HL-60 (cell line): ENCODE data around the gene USP13.

Experiments used
- DNase-seq, 2 experiments: peaks; one replicate each; pipeline ENCODE4 v3.0.0-alpha.2; 2010 to 2020; ENCODE audit warnings: low read depth in 1 of 2, low spot score in 1 of 2
- H3K27ac ChIP-seq: fragments of 250-450 bp; sonication (Bioruptor Pico); replicated peaks from 2 replicates; pipeline ENCODE4 v1.5.1; 2020; ENCODE audit warnings: mild to moderate bottlenecking, moderate library complexity
- H3K27me3 ChIP-seq: fragments of 250-450 bp; sonication (Bioruptor Pico); 2 replicates; pipeline ENCODE4 v1.5.1; 2021; ENCODE audit warnings: mild to moderate bottlenecking, moderate library complexity; ENCODE audit not compliant: insufficient read depth, poor library complexity, severe bottlenecking
- H3K4me3 ChIP-seq: replicated peaks from 2 replicates; pipeline ENCODE4 v1.5.1; 2011; ENCODE audit warnings: mild to moderate bottlenecking, control low read depth, low read length; ENCODE audit not compliant: insufficient read depth
- CTCF ChIP-seq: IDR thresholded peaks from one replicate; pipeline ENCODE4 v1.5.1; 2011; ENCODE audit warnings: low read length, control low read depth, inconsistent platforms; ENCODE audit not compliant: insufficient read depth
- GABPA ChIP-seq: IDR thresholded peaks from 2 replicates; pipeline ENCODE4 v1.6.1; 2012; ENCODE audit warnings: low read depth
- POLR2AphosphoS5 ChIP-seq: IDR thresholded peaks from 2 replicates; pipeline ENCODE4 v1.6.1; 2012; ENCODE audit warnings: low read depth
- REST ChIP-seq: IDR thresholded peaks from 2 replicates; pipeline ENCODE4 v1.6.1; 2012; ENCODE audit warnings: low read depth; ENCODE audit not compliant: insufficient replicate concordance
- SPI1 ChIP-seq: IDR thresholded peaks from 2 replicates; pipeline ENCODE4 v1.6.1; 2012; ENCODE audit warnings: low read depth, mild to moderate bottlenecking, borderline replicate concordance

USP13 gene

GRCh38 chr3:179733797-179734196 is 81.0 kb downstream of the USP13 start:
- H3K4me3 ChIP-seq = no peak overlapping the region
- TF ChIP-seq GABPA (no peak), SPI1 (no peak), CTCF (no peak), POLR2AphosphoS5 (no peak)
- H3K27ac ChIP-seq = no peak overlapping the region

GRCh38 chr3:179734497-179735281 is 81.8 kb downstream of the USP13 start:
- TF ChIP-seq SPI1 (no peak), GABPA (no peak), REST (no peak), POLR2AphosphoS5 (no peak), CTCF (no peak)
- no peak overlapping the region for H3K4me3 ChIP-seq
- no peaks in the 10 kb centered on the region for H3K27me3 ChIP-seq
- H3K27ac ChIP-seq = no peak overlapping the region
- no peak for DNase-seq

More at GRCh38 chr3:179733797-179734196, 81.0 kb downstream of the USP13 start:
- no peak for DNase-seq
- no peaks in the 10 kb centered on the region for H3K27me3 ChIP-seq

- Histone ChIP-seq H3K4me3 (no peak overlapping the region), H3K27ac (no peak overlapping the region), H3K27me3 (no peaks in the 10 kb centered on the region)
- no peak for DNase-seq
- TF ChIP-seq CTCF = no peak
- TF ChIP-seq SPI1 = no peak
- no peak for TF ChIP-seq REST
- TF ChIP-seq GABPA = no peak
- no peak for TF ChIP-seq POLR2AphosphoS5
These were observed 82.5 kb downstream of the USP13 start for GRCh38 chr3:179735321-179735720.
